ENCODE data around the gene MAD1L1. TPM values are rescaled to one million over a fixed set of nuclear protein-coding genes. Genes with fewer than 3 reads are reported as not detected.
A peak's percentile ranks its signal among the peaks of the same experiment; 100 is the strongest.

Gene MAD1L1
- total RNA-seq, 4 donors from 2014 or later = 60.3 to 149 (median 73.7) TPM

GRCh38 chr7:2266911-2267310, 34.2 kb upstream of the MAD1L1 start:
- DNase-seq (ENCODE audit: low spot score in 2 of 2) = no peak
- H3K9me3 ChIP-seq = no peaks in the 10 kb centered on the region
- no peak overlapping the region for H3K27ac ChIP-seq
- H3K27me3 ChIP-seq = no peaks in the 10 kb centered on the region
- H3K36me3 ChIP-seq = peaks cover 0 to 64% (median 6%) of the 10 kb centered on the region in 3 donors
- no peak overlapping the region for H3K4me3 ChIP-seq
- WGBS, 2 donors = 54 to 57% methylated on average over 10 of the region's 10 CpGs
- H3K4me1 ChIP-seq = peaks cover 0 to 6% (median 0%) of the 10 kb centered on the region in 4 donors
- TF ChIP-seq POLR2A (IDR thresholded peaks at IDR 0.05) (no peak), EP300 (IDR thresholded peaks at IDR 0.05) (no peak), CTCF (IDR thresholded peaks at IDR 0.05) (no peak)

- Histone ChIP-seq H3K9me3 (no peaks in the 10 kb centered on the region), H3K36me3 (peaks cover 0 to 59% (median 0%) of the 10 kb centered on the region in 3 donors), H3K27me3 (no peaks in the 10 kb centered on the region), H3K4me1 (no peaks in the 10 kb centered on the region), H3K27ac (no peak overlapping the region), H3K4me3 (no peak overlapping the region)
- WGBS, 2 donors = 97% methylated on average over 23 of the region's 23 CpGs
- DNase-seq (ENCODE audit: low spot score in 2 of 2) = no peak
- TF ChIP-seq EP300 (IDR thresholded peaks at IDR 0.05) (no peak), CTCF (IDR thresholded peaks at IDR 0.05) (no peak), POLR2A (IDR thresholded peaks at IDR 0.05) (no peak)
Observed at GRCh38 chr7:2264158-2264557, 31.4 kb upstream of the MAD1L1 start.

- no peak overlapping the region for H3K4me3 ChIP-seq
- WGBS, 2 donors = 90 to 98% methylated on average over 11 of the region's 18 CpGs
- no peaks in the 10 kb centered on the region for H3K9me3 ChIP-seq
- H3K4me1 ChIP-seq = no peaks in the 10 kb centered on the region
- DNase-seq (ENCODE audit: low spot score in 2 of 2) = no peak
- peaks cover 0 to 69% (median 0%) of the 10 kb centered on the region in 3 donors for H3K36me3 ChIP-seq
- TF ChIP-seq EP300 (IDR thresholded peaks at IDR 0.05) (no peak), CTCF (IDR thresholded peaks at IDR 0.05) (no peak), POLR2A (IDR thresholded peaks at IDR 0.05) (no peak)
- H3K27ac ChIP-seq = no peak overlapping the region
- H3K27me3 ChIP-seq = no peaks in the 10 kb centered on the region
Observed at GRCh38 chr7:2263176-2263575, 30.4 kb upstream of the MAD1L1 start.

GRCh38 chr7:2261611-2262010, 28.9 kb upstream of the MAD1L1 start:
- H3K27ac ChIP-seq = peak overlapping the region in 2 of 4 donors; percentile 56 to 60
- no peak for DNase-seq (ENCODE audit: low spot score in 2 of 2)
- H3K27me3 ChIP-seq = no peaks in the 10 kb centered on the region
- no peaks in the 10 kb centered on the region for H3K4me1 ChIP-seq
- no peaks in the 10 kb centered on the region for H3K9me3 ChIP-seq
- no peak overlapping the region for H3K4me3 ChIP-seq
- H3K36me3 ChIP-seq = peaks cover 0 to 82% (median 0%) of the 10 kb centered on the region in 3 donors
- TF ChIP-seq EP300 (IDR thresholded peaks at IDR 0.05) = no peak
- TF ChIP-seq POLR2A (IDR thresholded peaks at IDR 0.05) = no peak
- TF ChIP-seq CTCF (IDR thresholded peaks at IDR 0.05) = no peak
- WGBS, 2 donors = 79 to 85% methylated on average over 14 of the region's 14 CpGs

- TF ChIP-seq CTCF (IDR thresholded peaks at IDR 0.05) (no peak), POLR2A (IDR thresholded peaks at IDR 0.05) (no peak), EP300 (IDR thresholded peaks at IDR 0.05) (no peak)
- no peaks in the 10 kb centered on the region for H3K9me3 ChIP-seq
- peaks cover 0 to 85% (median 0%) of the 10 kb centered on the region in 3 donors for H3K36me3 ChIP-seq
- no peak overlapping the region for H3K27ac ChIP-seq
- WGBS, 2 donors = 86 to 100% methylated on average over 4 to 5 of the region's 5 CpGs
- H3K27me3 ChIP-seq = no peaks in the 10 kb centered on the region
- no peak overlapping the region for H3K4me3 ChIP-seq
- DNase-seq (ENCODE audit: low spot score in 2 of 2) = no peak
- no peaks in the 10 kb centered on the region for H3K4me1 ChIP-seq
Observed at GRCh38 chr7:2260820-2261219, 28.1 kb upstream of the MAD1L1 start.
